Ishikawa (cell line): Measurements from ENCODE around the gene RNF141.

Source experiments
- CEBPB ChIP-seq: IDR thresholded peaks from 2 replicates; pipeline ENCODE4 v1.6.1; 2012
- RAD21 ChIP-seq: IDR thresholded peaks from 2 replicates; pipeline ENCODE4 v1.6.1; 2012; ENCODE audit warnings: low read depth
- TAF1 ChIP-seq: IDR thresholded peaks from 2 replicates; pipeline ENCODE4 v1.6.1; 2012; ENCODE audit warnings: low read depth, mild to moderate bottlenecking
- YY1 ChIP-seq: IDR thresholded peaks from 2 replicates; pipeline ENCODE4 v1.6.1; 2012; ENCODE audit warnings: low read depth
- TF ChIP-seq, protein P1 (sequence below): IDR thresholded peaks from 2 replicates; pipeline ENCODE4 v1.6.1; 2012
- TF ChIP-seq, protein P2 (sequence below): IDR thresholded peaks from 2 replicates; pipeline ENCODE4 v1.6.1; 2012; ENCODE audit warnings: low read depth, mild to moderate bottlenecking

DNA sequence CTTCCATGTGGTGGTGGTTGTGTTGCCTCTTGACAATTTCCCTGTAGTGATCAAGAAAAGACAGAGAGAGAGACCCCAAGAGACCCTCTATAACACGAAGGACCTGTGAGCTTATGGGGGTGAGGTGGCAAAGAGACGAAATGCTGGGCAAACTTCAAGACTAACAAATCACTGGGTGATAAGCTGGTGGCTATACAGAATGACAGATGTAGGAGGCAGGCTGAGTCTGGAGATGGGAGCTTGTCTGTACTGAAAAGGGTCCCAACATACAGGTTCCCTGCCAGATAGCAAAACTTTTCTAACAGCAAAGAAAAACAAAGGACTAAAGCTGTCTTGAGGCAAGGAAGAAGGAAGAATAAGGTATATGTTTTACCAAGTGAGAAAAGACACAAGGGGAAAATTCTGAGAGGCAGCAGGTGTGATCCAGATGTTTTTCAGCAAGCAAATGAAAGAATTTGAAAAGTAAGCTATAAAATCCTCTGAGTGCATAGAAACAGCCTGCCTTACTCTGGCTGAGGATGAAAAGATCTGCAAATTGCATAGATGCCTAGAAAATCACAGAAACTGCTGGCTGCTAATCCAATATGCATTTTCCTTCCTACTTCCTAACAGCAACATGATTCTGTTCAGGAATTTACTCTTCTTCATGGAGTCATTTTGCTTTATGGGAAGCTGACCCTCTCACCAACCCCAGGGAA is 49.4 kb upstream of the RNF141 start:
- TF ChIP-seq RAD21, result no peak
- TF ChIP-seq, protein P1, sequence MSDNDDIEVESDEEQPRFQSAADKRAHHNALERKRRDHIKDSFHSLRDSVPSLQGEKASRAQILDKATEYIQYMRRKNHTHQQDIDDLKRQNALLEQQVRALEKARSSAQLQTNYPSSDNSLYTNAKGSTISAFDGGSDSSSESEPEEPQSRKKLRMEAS, result no peak
- TF ChIP-seq CEBPB, result no peak
- TF ChIP-seq, protein P2, sequence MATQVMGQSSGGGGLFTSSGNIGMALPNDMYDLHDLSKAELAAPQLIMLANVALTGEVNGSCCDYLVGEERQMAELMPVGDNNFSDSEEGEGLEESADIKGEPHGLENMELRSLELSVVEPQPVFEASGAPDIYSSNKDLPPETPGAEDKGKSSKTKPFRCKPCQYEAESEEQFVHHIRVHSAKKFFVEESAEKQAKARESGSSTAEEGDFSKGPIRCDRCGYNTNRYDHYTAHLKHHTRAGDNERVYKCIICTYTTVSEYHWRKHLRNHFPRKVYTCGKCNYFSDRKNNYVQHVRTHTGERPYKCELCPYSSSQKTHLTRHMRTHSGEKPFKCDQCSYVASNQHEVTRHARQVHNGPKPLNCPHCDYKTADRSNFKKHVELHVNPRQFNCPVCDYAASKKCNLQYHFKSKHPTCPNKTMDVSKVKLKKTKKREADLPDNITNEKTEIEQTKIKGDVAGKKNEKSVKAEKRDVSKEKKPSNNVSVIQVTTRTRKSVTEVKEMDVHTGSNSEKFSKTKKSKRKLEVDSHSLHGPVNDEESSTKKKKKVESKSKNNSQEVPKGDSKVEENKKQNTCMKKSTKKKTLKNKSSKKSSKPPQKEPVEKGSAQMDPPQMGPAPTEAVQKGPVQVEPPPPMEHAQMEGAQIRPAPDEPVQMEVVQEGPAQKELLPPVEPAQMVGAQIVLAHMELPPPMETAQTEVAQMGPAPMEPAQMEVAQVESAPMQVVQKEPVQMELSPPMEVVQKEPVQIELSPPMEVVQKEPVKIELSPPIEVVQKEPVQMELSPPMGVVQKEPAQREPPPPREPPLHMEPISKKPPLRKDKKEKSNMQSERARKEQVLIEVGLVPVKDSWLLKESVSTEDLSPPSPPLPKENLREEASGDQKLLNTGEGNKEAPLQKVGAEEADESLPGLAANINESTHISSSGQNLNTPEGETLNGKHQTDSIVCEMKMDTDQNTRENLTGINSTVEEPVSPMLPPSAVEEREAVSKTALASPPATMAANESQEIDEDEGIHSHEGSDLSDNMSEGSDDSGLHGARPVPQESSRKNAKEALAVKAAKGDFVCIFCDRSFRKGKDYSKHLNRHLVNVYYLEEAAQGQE, result no peak
- no peak for TF ChIP-seq TAF1
- no peak for TF ChIP-seq YY1
